GM18508 (cell line): Measurements from ENCODE around the gene PARM1.

Experiments
- ATAC-seq: cut with Tn5 transposase; IDR thresholded peaks from one replicate; pipeline ENCODE4 v1.9.1; 2021; ENCODE audit warnings: moderate number of reproducible peaks; ENCODE audit not compliant: insufficient read depth, unreplicated experiment

The PARM1 gene

GRCh38 chr4:75057369-75057768 is 124.5 kb downstream of the PARM1 start:
- ATAC-seq, result no peak

GRCh38 chr4:75058486-75058885 is 125.6 kb downstream of the PARM1 start:
- ATAC-seq, result no peak

- no peak for ATAC-seq
Observed at GRCh38 chr4:75063433-75063832, 130.5 kb downstream of the PARM1 start.

- ATAC-seq, result no peak
Observed at GRCh38 chr4:75065909-75066308, 133.0 kb downstream of the PARM1 start.

GRCh38 chr4:75069493-75070074 is 136.7 kb downstream of the PARM1 start:
- ATAC-seq, result peak; percentile 62

GRCh38 chr4:75071317-75071716 is 138.4 kb downstream of the PARM1 start:
- no peak for ATAC-seq

GRCh38 chr4:75080888-75081287 is 148.0 kb downstream of the PARM1 start:
- no peak for ATAC-seq

GRCh38 chr4:75081561-75081960 is 148.6 kb downstream of the PARM1 start:
- no peak for ATAC-seq

- no peak for ATAC-seq
Observed at GRCh38 chr4:75087416-75087815, 154.5 kb downstream of the PARM1 start.

- ATAC-seq, result no peak
Observed at GRCh38 chr4:75087865-75088264, 154.9 kb downstream of the PARM1 start.

- no peak for ATAC-seq
Observed at GRCh38 chr4:75089206-75089605, 156.3 kb downstream of the PARM1 start.

- ATAC-seq, result peak; percentile 98
Observed at GRCh38 chr4:75099321-75099720, 166.4 kb downstream of the PARM1 start.
